Liver (tissue), 9 donors: ENCODE results near the gene F2RL3. TPM values are rescaled to one million over a fixed set of nuclear protein-coding genes. Genes with fewer than 3 reads are reported as not detected.

Experiments used
- DNase-seq: peaks from one replicate; pipeline ENCODE4 v3.0.0-alpha.2; 2017; ENCODE audit warnings: low spot score
- H3K27ac ChIP-seq, 2 donors: one replicate each; pipeline ENCODE4 v1.7.0; 2013; ENCODE audit warnings: inconsistent platforms in 2 of 2, low read length in 2 of 2, control low read depth in 1 of 2, low read depth in 1 of 2, mild to moderate bottlenecking in 1 of 2
- H3K27me3 ChIP-seq, 4 donors: one replicate each; pipeline versions ENCODE4 v1.6.1 to v1.7.0; 2013; ENCODE audit warnings: low read length in 3 of 4, inconsistent platforms in 1 of 4, mild to moderate bottlenecking in 1 of 4, moderate library complexity in 1 of 4; ENCODE audit not compliant: control insufficient read depth in 4 of 4, insufficient read depth in 4 of 4
- H3K36me3 ChIP-seq, 4 donors: one replicate each; pipeline versions ENCODE4 v1.6.1 to v1.7.0; 2013; ENCODE audit warnings: low read length in 3 of 4, mild to moderate bottlenecking in 3 of 4, low read depth in 1 of 4, moderate library complexity in 1 of 4; ENCODE audit not compliant: control insufficient read depth in 4 of 4, insufficient read depth in 3 of 4
- H3K4me1 ChIP-seq, 4 donors: one replicate each; pipeline versions ENCODE4 v1.6.1 to v1.7.0; 2013; ENCODE audit warnings: low read length in 3 of 4, mild to moderate bottlenecking in 3 of 4, moderate library complexity in 1 of 4; ENCODE audit not compliant: control insufficient read depth in 4 of 4, insufficient read depth in 4 of 4
- H3K4me3 ChIP-seq, 3 donors: one replicate each; pipeline versions ENCODE4 v1.6.1 to v1.7.0; 2013; ENCODE audit warnings: low read length in 3 of 3, control low read depth in 1 of 3, low read depth in 1 of 3, mild to moderate bottlenecking in 1 of 3
- H3K9ac ChIP-seq, 2 donors: one replicate each; pipeline ENCODE4 v1.7.0; 2013; ENCODE audit warnings: low read length in 2 of 2, mild to moderate bottlenecking in 2 of 2, moderate library complexity in 2 of 2, control low read depth in 1 of 2, low read depth in 1 of 2
- H3K9me3 ChIP-seq, 4 donors: one replicate each; pipeline versions ENCODE4 v1.6.1 to v1.7.0; 2013; ENCODE audit warnings: low read length in 3 of 4; ENCODE audit not compliant: control insufficient read depth in 4 of 4
- ATF3 ChIP-seq: IDR thresholded peaks from 2 replicates; pipeline ENCODE4 v1.6.1; 2016; ENCODE audit warnings: antibody characterized with exemption
- CTCF ChIP-seq: fragments of 150-350 bp; IDR thresholded peaks from 2 replicates; pipeline ENCODE4 v1.5.1; 2017; ENCODE audit warnings: improper control_type of control experiment, low read depth, low read length; ENCODE audit not compliant: missing input control
- EGR1 ChIP-seq, 2 donors: IDR thresholded peaks; 2 replicates each; pipeline ENCODE4 v1.6.1; 2016 to 2018; ENCODE audit warnings: antibody characterized with exemption in 2 of 2, low read depth in 2 of 2
- GABPA ChIP-seq, 2 donors: IDR thresholded peaks in 1 of 2; conservative IDR thresholded peaks in 1 of 2; 2 replicates each; pipeline ENCODE4 v1.6.1; 2016; ENCODE audit warnings: antibody characterized with exemption in 2 of 2, mild to moderate bottlenecking in 1 of 2, moderate library complexity in 1 of 2
- HNF4A ChIP-seq, 2 donors: conservative IDR thresholded peaks; 2 replicates each; pipeline ENCODE4 v1.6.1; 2016; ENCODE audit warnings: antibody characterized with exemption in 2 of 2, mild to moderate bottlenecking in 2 of 2
- MAX ChIP-seq: IDR thresholded peaks from 2 replicates; pipeline ENCODE4 v1.6.1; 2016; ENCODE audit warnings: antibody characterized with exemption
- REST ChIP-seq: IDR thresholded peaks from 2 replicates; pipeline ENCODE4 v1.6.1; 2016; ENCODE audit warnings: antibody characterized with exemption, mild to moderate bottlenecking
- RXRA ChIP-seq, 2 donors: IDR thresholded peaks; 2 replicates each; pipeline ENCODE4 v1.6.1; 2017 to 2018; ENCODE audit warnings: antibody characterized with exemption in 2 of 2, mild to moderate bottlenecking in 1 of 2
- SP1 ChIP-seq: IDR thresholded peaks from 2 replicates; pipeline ENCODE4 v1.6.1; 2018; ENCODE audit warnings: antibody characterized with exemption, mild to moderate bottlenecking
- TAF1 ChIP-seq: conservative IDR thresholded peaks from 2 replicates; pipeline ENCODE4 v1.6.1; 2016; ENCODE audit warnings: antibody characterized with exemption, mild to moderate bottlenecking
- ZBTB33 ChIP-seq: IDR thresholded peaks from 2 replicates; pipeline ENCODE4 v1.6.1; 2016; ENCODE audit warnings: antibody characterized with exemption
- WGBS: extraction: QIAGEN DNeasy Blood & Tissue Kit; methylation state at CpG from one replicate; pipeline ENCODE4 v1.1.7; 2013; 5-methylcytosine and 5-hydroxymethylcytosine counted together
- polyA plus RNA-seq, 2 donors: library from polyadenylated mRNA; stranded (reverse) in 1 of 2; unstranded in 1 of 2; fragments of 200-250 nt in 1 of 2; fragments of >200 nt in 1 of 2; fragmentation: Nextera tagmentation in 1 of 2; extraction: Ambion mirVana in 1 of 2; gene quantifications; one replicate each; pipeline versions ENCODE4 v1.2.1 to v1.2.3, GENCODE V29; 2013 to 2015
- total RNA-seq, 2 donors: library from RNA; depleted of rRNA; stranded (reverse); fragments of >200 nt; gene quantifications; one replicate each; pipeline ENCODE4 v1.2.3, GENCODE V29; 2014
- donor health status: healthy.
- donor health status: healthy.
- donor health status: healthy.
- donor health status: healthy.
- donor health status: healthy.

F2RL3 gene
- total and polyA plus RNA-seq, 4 donors: 0.08 to 1.6 (median 0.20) TPM

- no peak for TF ChIP-seq REST
- no peak for TF ChIP-seq RXRA (IDR thresholded peaks at IDR 0.05)
- TF ChIP-seq ATF3: no peak
- no peak for TF ChIP-seq GABPA (IDR thresholded peaks at IDR 0.05 in 1 of 2, conservative IDR thresholded peaks at IDR 0.05 in 1 of 2)
- no peak for TF ChIP-seq HNF4A (conservative IDR thresholded peaks at IDR 0.05)
These were observed 30.7 kb downstream of the F2RL3 start (continued) for GRCh38 chr19:16919496-16919895.

GRCh38 chr19:16920816-16921529 lies 32.2 kb downstream of the F2RL3 start:
- no peak overlapping the region for H3K4me3 ChIP-seq
- 83% methylated on average over 12 of the region's 12 CpGs for WGBS
- H3K27ac ChIP-seq: no peak overlapping the region
- no peaks in the 10 kb centered on the region for H3K27me3 ChIP-seq
- DNase-seq: no peak
- no peak for TF ChIP-seq ATF3
- no peak for TF ChIP-seq MAX
- no peak for TF ChIP-seq SP1
- TF ChIP-seq RXRA (IDR thresholded peaks at IDR 0.05): no peak
- no peak for TF ChIP-seq REST
- TF ChIP-seq ZBTB33: no peak
- TF ChIP-seq TAF1: no peak
- TF ChIP-seq HNF4A (conservative IDR thresholded peaks at IDR 0.05): no peak
- no peak for TF ChIP-seq EGR1 (IDR thresholded peaks at IDR 0.05; ENCODE audit: low read depth in 2 of 2)
- TF ChIP-seq CTCF: no peak
- H3K4me1 ChIP-seq: no peaks in the 10 kb centered on the region
- H3K9ac ChIP-seq: no peak overlapping the region
- H3K36me3 ChIP-seq: no peaks in the 10 kb centered on the region
- peaks cover 0 to 13% (median 7%) of the 10 kb centered on the region in 4 donors for H3K9me3 ChIP-seq
